Brain pericyte (primary cell): ENCODE data around the gene ERC1.
"Not testable (repeated sequence)": the region's sequence is repeated elsewhere in the genome, so short reads cannot be mapped to it uniquely, and the experiment has no call there.

Experiments used
- DNase-seq: peaks from one replicate; pipeline ENCODE4 v3.0.0-alpha.2; 2012; ENCODE audit warnings: low read depth, low spot score

The ERC1 gene

GRCh38 chr12:1022032-1022970, 31.3 kb downstream of the ERC1 start:
- no peak for DNase-seq

GRCh38 chr12:1030779-1031178, 39.8 kb downstream of the ERC1 start:
- DNase-seq = no peak

- no peak for DNase-seq
Observed at GRCh38 chr12:1034243-1034642, 43.2 kb downstream of the ERC1 start.

- no peak for DNase-seq
Observed at GRCh38 chr12:1034751-1035457, 43.9 kb downstream of the ERC1 start.

- no peak for DNase-seq
Observed at GRCh38 chr12:1041478-1041877, 50.5 kb downstream of the ERC1 start.

GRCh38 chr12:1044199-1044598, 53.2 kb downstream of the ERC1 start:
- DNase-seq = no peak

GRCh38 chr12:1044696-1045095, 53.7 kb downstream of the ERC1 start:
- no peak for DNase-seq

GRCh38 chr12:1046727-1047126, 55.7 kb downstream of the ERC1 start:
- DNase-seq = no peak

- DNase-seq = no peak
Observed at GRCh38 chr12:1047898-1048660, 57.1 kb downstream of the ERC1 start.

- no peak for DNase-seq
Observed at GRCh38 chr12:1050059-1050707, 59.2 kb downstream of the ERC1 start.

- not testable (repeated sequence) for DNase-seq
Observed at GRCh38 chr12:1051672-1052071, 60.6 kb downstream of the ERC1 start.

- no peak for DNase-seq
Observed at GRCh38 chr12:1053690-1054089, 62.7 kb downstream of the ERC1 start.

- no peak for DNase-seq
Observed at GRCh38 chr12:1054117-1054870, 63.3 kb downstream of the ERC1 start.

- DNase-seq = no peak
Observed at GRCh38 chr12:1056390-1056789, 65.4 kb downstream of the ERC1 start.

- no peak for DNase-seq
Observed at GRCh38 chr12:1058423-1058822, 67.4 kb downstream of the ERC1 start.

- DNase-seq = no peak
Observed at GRCh38 chr12:1059162-1059561, 68.1 kb downstream of the ERC1 start.

GRCh38 chr12:1063852-1064251, 72.8 kb downstream of the ERC1 start:
- DNase-seq = no peak

GRCh38 chr12:1064317-1064716, 73.3 kb downstream of the ERC1 start:
- no peak for DNase-seq

- DNase-seq = no peak
Observed at GRCh38 chr12:1065629-1066028, 74.6 kb downstream of the ERC1 start.

GRCh38 chr12:1069846-1070245, 78.8 kb downstream of the ERC1 start:
- DNase-seq = no peak

- DNase-seq = no peak
Observed at GRCh38 chr12:1071182-1071581, 80.2 kb downstream of the ERC1 start.
